Right kidney (tissue), 1 donor: ENCODE measurements around the gene VCL.
"Not testable (repeated sequence)": the region's sequence is repeated elsewhere in the genome, so short reads cannot be mapped to it uniquely, and the experiment has no call there.

ENCODE experiments used
- DNase-seq: peaks from one replicate; pipeline ENCODE4 v3.0.0-alpha.2; 2016

VCL gene

DNA sequence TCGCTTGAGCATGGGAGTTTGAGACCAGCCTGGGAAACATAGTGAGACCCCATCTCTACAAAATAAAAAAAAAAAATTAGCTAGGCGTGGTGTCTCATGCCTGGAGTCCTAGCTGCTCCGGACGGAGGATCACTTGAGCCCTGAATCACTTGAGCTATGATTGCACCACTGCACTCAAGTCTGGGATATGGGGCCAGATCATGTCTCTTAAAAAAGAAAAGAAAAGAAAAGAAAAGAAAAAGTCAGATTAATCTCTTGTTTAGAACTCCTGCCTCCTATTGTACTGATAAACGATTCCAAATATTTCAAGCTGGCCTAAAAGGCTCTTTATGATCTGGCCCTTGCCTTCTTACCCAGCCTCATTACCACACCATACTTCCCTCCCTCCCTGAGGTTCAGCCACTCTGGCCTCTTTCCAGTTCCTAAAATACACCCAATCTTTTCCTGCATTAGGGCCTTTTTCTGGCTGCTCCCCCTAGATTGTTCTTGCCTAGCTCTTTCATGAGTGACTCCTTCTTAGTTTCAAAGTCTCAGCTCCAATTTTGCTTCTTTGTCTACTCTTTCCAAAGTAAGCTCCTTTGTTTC, 41.7 kb downstream of the VCL start:
- no peak for DNase-seq

DNA sequence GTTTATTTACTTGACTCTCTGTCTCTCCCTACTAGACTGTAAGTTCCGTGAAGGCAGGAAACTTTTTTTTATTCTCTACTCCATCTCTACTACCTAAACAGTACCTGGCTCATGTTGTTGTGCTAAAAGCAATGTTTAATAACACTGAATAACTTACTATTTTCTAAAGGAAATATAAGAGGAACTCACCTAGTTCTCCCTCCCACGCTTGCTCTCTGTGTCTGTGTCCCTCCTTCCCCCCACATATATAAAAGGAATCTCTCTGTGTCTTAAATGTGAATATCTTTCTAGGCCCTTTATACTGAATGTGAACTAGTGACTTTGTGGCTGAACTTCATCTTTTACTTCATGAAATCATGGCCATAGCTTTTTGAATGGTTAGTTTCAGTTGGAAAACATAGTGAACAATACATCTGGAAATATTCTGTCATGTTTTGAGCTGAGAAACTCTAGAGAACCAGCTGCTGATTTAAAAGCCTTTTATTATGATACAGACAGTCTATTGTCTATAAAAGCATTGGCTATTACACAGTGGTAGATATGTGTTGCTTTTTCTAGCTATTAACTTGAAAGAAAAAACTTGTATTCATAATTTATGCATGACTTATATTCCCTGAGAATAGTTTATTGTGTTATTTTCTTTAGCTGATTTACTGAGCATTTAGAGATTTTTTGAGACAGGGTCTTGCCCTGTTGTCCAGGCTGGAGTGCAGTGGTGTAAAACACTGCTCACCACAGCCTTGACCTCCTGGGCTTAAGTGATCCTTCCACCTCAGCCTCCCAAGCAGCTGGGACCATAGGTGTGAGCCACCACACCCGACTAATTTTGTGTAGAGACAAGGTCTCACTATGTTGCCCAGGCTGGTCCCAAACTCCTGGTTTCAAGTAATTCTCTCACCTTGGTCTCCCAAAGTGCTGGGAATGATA, 42.5 kb downstream of the VCL start:
- DNase-seq: no peak

GRCh38 chr10:74044419-74044818, 46.5 kb downstream of the VCL start:
- DNase-seq: no peak

GRCh38 chr10:74047304-74047703, 49.4 kb downstream of the VCL start:
- DNase-seq: no peak

GRCh38 chr10:74047871-74048270, 50.0 kb downstream of the VCL start:
- no peak for DNase-seq

GRCh38 chr10:74048433-74048832, 50.5 kb downstream of the VCL start:
- DNase-seq: no peak

- no peak for DNase-seq
Measured at GRCh38 chr10:74049955-74050354, 52.0 kb downstream of the VCL start.

DNA sequence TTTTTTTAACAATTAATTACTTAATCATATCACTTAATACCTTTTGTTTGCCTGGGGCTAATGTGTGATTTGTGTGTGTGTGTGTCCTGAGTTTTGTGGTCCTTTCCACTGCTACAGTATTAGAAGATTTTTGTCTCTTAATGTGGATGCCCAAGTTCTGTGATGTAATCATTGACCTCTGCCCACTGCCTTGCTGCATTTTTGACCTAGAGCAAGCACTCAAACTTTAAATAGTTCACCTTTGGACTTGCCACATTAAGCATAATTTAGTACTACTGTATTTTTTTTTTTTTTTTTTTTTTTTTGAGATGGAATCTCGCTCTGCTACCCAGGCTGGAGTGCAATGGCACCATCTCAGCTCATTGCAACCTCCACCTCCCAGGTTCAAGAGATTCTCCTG, 52.7 kb downstream of the VCL start:
- DNase-seq: no peak

DNA sequence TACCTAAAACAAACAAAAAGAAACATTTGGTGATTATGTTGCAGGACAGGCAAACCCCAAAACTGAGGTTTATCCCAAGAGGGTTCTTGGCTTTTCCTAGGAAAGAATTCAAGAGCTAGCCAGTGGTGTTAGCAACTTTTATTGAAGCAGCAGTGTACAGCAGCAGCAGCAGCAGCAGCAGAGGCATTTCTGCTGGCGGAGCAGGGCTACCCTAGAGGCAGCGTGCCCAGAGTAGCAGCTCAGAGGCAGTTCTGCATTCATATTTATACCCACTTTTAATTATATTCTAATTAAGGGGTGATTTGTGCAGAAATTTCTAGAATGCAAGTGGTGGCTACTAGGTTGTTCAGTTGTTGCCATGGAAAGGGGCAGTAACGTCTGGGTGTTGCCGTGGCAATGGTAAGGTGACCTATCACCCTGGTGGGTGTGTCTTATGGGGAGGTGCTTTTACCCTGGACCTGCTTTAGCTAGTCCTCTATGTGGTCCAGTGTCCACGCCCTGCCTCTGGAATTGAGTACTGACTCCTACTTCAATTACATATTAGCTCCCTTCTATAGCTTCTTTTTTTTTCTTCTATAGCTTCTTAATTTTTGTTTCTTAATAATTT, 53.9 kb downstream of the VCL start:
- no peak for DNase-seq

GRCh38 chr10:74052994-74053393, 55.1 kb downstream of the VCL start:
- no peak for DNase-seq

- DNase-seq: no peak
Measured at GRCh38 chr10:74055383-74056049, 57.6 kb downstream of the VCL start.

DNA sequence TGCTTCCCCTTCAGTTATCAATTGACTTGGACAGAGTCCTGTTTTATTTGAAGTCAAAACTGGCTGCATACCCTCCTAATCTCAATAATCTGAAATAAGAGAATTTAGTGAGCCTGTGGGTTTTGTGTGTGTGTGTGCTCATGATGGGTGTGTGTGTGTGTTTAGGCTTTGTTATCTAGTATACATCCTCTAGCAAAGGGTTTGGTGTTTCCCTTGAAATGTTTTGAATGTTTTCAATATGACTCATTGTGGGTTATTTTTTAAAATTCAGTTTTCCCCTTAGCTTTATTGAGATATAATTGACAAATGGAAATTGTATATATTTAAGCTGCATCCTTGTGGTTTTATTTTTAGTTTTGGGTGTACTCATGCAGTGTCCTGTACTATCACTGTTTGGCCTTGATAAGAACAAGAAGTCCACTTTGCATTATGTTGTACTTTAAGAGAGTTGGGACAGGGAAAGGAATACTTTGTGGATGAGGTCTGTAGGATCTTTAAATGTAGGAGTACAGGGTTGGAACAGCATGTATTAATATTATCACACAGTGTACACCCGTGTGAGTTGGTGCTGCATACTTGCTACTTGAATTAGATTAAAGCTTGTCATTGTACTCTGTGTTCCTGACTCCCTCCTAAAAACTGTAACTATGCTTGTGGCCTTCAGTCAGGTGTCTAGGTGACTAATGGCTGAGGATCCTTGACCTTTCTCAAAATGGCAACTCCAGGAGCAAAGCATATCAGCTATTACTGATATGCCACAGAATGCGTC, 58.3 kb downstream of the VCL start:
- no peak for DNase-seq

- DNase-seq: no peak
Measured at GRCh38 chr10:74058071-74058470, 60.2 kb downstream of the VCL start.

- DNase-seq: no peak
Measured at GRCh38 chr10:74058658-74059057, 60.7 kb downstream of the VCL start.

- DNase-seq: no peak
Measured at GRCh38 chr10:74061104-74061503, 63.2 kb downstream of the VCL start.

DNA sequence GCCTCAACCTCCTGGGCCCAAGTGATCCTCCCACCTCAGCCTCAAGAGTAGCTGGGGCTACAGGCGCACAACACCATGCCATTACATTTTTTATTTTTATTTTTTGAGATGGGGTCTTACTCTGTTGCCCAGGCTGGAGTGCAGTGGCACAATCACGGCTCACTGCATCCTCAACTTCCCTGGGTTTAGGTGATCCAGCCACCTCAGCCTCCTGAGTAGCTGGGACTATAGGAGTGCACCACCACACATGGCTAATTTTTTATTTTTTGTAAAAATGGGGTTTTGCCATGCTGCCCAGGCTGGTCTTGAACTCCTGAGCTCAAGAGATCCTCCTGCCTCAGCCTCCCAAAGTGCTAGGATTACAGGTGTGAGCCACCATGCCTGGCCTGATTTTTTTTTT, 64.1 kb downstream of the VCL start:
- DNase-seq: not testable (repeated sequence)

GRCh38 chr10:74063256-74063655, 65.3 kb downstream of the VCL start:
- DNase-seq: no peak

GRCh38 chr10:74067373-74068352, 69.7 kb downstream of the VCL start:
- no peak for DNase-seq

DNA sequence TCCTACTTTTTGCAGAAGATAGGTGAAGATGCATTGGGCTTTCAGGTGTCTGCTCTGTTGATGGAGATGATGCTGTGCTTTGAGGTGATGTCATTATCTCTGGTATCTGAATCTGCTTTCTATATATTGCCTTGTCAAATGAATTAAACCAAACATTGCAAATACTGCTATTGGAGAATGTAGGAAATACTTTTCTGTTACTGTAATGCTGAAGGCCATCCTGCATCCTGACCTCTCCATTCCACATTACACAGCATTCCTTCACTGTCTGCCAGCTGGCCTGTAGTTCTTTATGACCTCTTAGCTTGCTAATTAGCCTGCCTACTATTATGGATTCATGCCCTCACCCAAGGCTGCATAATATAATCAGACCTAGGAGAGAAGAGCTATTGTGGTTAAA, 73.2 kb downstream of the VCL start:
- no peak for DNase-seq

GRCh38 chr10:74072503-74072902, 74.6 kb downstream of the VCL start:
- no peak for DNase-seq

DNA sequence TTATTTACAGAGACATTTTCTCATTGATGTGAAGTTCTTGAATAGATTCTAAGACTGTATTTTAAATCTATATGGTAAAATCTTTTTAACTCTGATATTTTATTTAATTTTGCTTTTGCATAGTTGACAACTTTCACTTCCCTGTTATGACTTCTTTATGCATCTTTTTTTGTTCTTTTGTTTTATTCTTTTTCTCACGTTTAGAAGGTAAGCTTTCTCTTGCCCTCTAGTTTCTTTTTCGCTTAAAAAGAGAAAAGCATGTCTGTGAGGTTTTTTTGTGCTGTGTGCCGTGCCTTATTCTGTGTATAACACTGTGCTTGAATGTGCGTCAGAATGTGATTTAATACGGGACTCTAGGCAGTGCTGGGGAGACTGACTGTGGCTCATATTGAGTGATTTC, 78.0 kb downstream of the VCL start:
- DNase-seq: no peak
